ENCODE results near the gene OBSL1. TPM values are rescaled to one million over a fixed set of nuclear protein-coding genes. Genes with fewer than 3 reads are reported as not detected.
A peak's percentile ranks its signal among the peaks of the same experiment; 100 is the strongest.

Gene OBSL1
- polyA plus RNA-seq, 3 donors = 0.09 TPM; not detected in 2

DNA sequence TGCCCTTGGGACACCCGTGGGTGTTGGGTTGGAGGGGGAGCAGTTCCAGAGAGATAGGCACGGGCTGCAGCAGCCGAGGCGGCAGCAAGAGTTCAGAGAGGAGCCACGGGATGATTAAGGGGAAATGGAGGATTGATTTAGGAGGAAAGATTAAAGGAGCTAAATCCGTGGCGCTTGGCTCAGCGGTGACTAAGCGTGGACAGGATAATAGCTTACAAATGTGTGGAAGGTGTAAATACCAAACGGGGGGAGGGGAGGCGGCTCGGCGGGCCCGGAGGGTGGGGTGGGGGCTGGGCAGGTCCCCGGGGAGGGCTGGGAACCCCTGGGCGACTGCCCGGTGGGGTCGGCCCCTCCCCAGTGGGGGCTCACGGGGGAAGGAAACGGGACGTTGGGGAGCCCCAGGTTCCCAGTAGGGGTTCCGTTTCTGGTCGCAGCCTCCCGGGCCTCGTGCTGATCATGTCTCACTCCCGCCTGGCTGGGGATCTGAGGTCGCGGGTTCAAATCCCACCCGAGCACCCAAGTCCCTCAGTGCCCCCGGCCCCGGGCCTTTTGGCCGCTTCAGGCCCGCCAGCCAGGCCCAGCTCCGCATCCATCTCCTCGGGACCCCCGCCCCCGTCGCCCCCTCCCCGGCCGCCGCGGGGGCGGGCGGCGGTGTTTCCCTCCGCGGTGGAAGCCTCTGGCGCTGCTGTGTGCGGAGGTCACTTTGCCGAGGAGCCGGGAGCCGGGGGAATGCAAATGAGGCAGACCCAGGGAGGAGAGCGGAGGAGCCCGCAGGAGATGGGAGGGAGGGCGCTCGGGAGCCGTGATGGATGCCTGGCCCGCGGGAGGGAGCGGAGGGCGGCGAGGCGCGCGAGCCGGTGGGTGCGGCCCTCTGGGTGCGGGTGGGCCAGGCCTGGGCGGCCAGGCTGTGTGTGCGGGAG is 49.0 kb downstream of the OBSL1 start:
- H3K27me3 Mint-ChIP-seq (ENCODE audit: low read depth in 3 of 3) = peaks cover 65 to 88% (median 73%) of the 10 kb centered on the region in 3 donors
- H3K27me3 ChIP-seq (ENCODE audit: control insufficient read depth in 2 of 2, insufficient read depth in 2 of 2, low read length in 2 of 2) = peaks cover 40 to 78% of the 10 kb centered on the region in 2 donors
- no peak overlapping the region for H2AFZ ChIP-seq (ENCODE audit: insufficient read depth, low read depth, low read length, poor library complexity, severe bottlenecking)

More for the DNA sequence above, 49.0 kb downstream of the OBSL1 start:
- 2% methylated on average over 51 of the region's 70 CpGs for whole genome bisulfite sequencing (ENCODE audit: insufficient coverage)
- no peak for DNase-seq
- H3K4me1 Mint-ChIP-seq = peaks cover 2% of the 10 kb centered on the region
- H3K4me2 ChIP-seq (replicated peaks; ENCODE audit: extremely low read depth, low read length, poor library complexity, severe bottlenecking) = no peak overlapping the region
- H3K79me2 ChIP-seq (ENCODE audit: insufficient read depth, low read length) = no peaks in the 10 kb centered on the region
- peaks cover 0 to 6% of the 10 kb centered on the region in 2 donors for H3K36me3 Mint-ChIP-seq
- H3K27ac ChIP-seq (ENCODE audit: low read depth in 1 of 2, low read length in 2 of 2) = no peak overlapping the region
- TF ChIP-seq, protein P1, sequence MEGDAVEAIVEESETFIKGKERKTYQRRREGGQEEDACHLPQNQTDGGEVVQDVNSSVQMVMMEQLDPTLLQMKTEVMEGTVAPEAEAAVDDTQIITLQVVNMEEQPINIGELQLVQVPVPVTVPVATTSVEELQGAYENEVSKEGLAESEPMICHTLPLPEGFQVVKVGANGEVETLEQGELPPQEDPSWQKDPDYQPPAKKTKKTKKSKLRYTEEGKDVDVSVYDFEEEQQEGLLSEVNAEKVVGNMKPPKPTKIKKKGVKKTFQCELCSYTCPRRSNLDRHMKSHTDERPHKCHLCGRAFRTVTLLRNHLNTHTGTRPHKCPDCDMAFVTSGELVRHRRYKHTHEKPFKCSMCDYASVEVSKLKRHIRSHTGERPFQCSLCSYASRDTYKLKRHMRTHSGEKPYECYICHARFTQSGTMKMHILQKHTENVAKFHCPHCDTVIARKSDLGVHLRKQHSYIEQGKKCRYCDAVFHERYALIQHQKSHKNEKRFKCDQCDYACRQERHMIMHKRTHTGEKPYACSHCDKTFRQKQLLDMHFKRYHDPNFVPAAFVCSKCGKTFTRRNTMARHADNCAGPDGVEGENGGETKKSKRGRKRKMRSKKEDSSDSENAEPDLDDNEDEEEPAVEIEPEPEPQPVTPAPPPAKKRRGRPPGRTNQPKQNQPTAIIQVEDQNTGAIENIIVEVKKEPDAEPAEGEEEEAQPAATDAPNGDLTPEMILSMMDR (IDR thresholded peaks at IDR 0.05) = no peak
- H3K4me3 Mint-ChIP-seq = peak overlapping the region in 1 of 2 donors; percentile 76
- no peak overlapping the region for H3K4me3 ChIP-seq (replicated peaks in 1 of 3; ENCODE audit: low read depth in 2 of 3, low read length in 3 of 3)
- no peak overlapping the region for H3K9ac ChIP-seq (ENCODE audit: insufficient read depth, low read length, poor library complexity, severe bottlenecking)
- H3K36me3 ChIP-seq (replicated peaks in 1 of 2; ENCODE audit: control insufficient read depth in 1 of 2, insufficient read depth in 2 of 2, low read length in 2 of 2) = no peaks in the 10 kb centered on the region
- intact Hi-C loops (cut with micrococcal nuclease) = no loop called here
- no peak overlapping the region for H3K27ac Mint-ChIP-seq
- H3K9me3 ChIP-seq (replicated peaks in 1 of 2; ENCODE audit: control insufficient read depth in 1 of 2, insufficient read depth in 1 of 2, low read length in 2 of 2) = peaks cover 0 to 14% of the 10 kb centered on the region in 2 donors
- H4K20me1 ChIP-seq (ENCODE audit: insufficient read depth, low read length) = no peaks in the 10 kb centered on the region
- no peaks in the 10 kb centered on the region for H3K4me1 ChIP-seq (ENCODE audit: control insufficient read depth in 1 of 2, insufficient read depth in 2 of 2, low read length in 2 of 2)
- peaks cover 0 to 7% (median 2%) of the 10 kb centered on the region in 7 donors for H3K9me3 Mint-ChIP-seq

All from CD14-positive monocyte (primary cell).